Islet precursor cell (in vitro differentiated cells): ENCODE results near the gene NIPBL.
A peak's percentile ranks its signal among the peaks of the same experiment; 100 is the strongest.
"Not testable (repeated sequence)": the region's sequence is repeated elsewhere in the genome, so short reads cannot be mapped to it uniquely, and the experiment has no call there.

Source experiments
- DNase-seq: peaks from one replicate; pipeline ENCODE4 v3.0.0-alpha.2; 2018

Gene NIPBL

GRCh38 chr5:36878392-36879082, 2.0 kb downstream of the NIPBL start:
- peak; percentile 91 for DNase-seq

DNA sequence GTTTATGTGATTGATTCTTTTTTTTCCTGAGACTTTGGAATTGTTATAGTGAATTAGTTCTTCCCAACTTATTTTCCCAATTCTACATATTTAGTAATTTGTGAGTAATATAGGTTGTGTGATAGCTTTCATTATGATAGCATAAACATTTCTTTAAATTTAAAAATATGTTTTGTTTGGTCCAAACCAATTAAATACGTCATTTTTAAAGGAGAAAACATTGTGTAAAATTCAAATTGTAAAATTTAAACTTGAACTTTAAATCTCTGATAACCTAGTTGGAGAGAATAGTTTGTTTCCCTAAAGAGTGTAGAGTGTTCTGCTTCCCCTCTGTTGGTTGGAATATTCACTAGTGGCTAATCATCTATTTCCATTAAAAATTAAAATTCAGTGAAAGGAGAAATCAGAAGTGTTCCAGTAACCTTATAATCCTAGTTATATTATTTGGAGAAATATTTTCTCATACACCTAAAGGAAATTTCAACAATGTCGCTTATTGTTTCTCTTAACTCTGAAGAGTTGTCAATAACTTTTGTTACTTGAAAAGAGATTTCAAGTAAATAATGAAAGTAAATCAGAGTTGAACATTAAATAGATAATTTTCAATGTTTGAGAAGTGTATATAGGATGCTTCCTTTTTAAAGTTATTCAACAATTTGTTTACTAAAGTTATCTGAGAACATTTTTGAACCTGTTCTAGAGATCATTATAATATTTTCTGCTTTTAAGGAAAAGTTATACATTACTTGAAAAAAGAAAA, 2.9 kb downstream of the NIPBL start:
- no peak for DNase-seq

DNA sequence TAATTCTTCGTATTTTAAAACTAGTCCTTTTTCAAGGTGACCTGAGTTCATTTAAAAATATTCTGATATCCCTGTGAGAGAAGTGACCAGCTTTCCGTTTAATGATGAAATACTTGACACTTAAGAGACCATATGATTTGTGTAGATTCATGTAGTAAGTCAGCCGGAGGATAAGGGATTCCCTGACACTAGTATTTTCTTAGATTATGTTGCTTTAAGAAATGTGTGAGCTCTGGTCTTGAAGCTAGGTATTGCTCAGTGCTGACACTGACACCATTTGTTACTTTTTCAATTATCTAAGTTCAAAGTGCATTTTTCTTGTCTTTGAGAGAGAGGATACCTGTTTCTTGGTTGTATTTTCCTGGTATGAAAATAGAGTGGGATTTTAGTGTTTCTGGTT, 4.2 kb downstream of the NIPBL start:
- DNase-seq, result no peak

- DNase-seq, result no peak
Observed at GRCh38 chr5:36881304-36881703, 4.7 kb downstream of the NIPBL start.

- no peak for DNase-seq
Observed at GRCh38 chr5:36881807-36882206, 5.2 kb downstream of the NIPBL start.

GRCh38 chr5:36882250-36882649, 5.7 kb downstream of the NIPBL start:
- DNase-seq, result no peak

DNA sequence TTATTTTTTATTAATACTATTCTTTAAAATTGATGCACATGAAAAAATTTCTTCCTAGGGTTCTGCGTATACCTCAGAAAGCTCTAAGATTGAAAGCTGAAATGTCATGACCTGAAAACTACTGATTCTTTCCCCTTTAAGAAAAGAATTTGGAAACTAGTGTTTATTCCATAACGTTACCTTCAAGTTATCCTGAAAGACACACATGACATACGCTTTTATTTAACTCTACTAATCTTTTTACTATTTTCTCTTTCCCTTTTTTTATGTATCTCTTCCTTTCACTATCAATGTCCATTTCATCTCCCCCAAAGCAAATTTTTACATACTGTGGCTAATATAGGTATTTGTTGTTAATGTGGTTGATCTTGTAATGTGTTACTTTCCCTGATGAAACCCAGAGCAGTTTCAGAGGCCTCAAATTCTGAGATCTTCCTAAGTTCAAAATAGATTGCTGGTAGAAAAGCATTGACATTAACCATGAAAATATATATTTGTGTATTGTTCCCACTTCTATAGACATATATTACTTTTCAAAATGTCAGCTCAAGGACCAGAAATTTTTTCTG, 7.4 kb downstream of the NIPBL start:
- DNase-seq, result no peak

DNA sequence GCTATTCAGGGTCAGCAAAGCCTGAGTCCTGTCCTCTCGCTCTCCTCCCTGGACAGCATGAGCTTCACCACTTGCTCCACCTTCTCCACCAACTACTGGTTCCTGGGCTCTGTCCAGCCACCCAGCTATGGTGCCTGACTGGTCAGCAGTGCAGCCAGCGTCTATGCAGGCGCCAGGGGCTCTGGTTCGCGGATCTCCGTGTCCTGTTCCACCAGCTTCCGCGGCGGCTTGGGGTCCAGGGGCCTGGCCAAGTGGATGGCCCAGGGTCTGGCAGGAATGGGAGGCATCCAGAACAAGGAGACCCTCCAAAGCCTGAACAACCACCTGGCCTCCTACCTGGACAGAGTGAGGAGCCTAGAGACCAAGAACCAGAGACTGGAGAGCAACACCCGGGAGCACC, 8.6 kb downstream of the NIPBL start:
- no peak for DNase-seq

DNA sequence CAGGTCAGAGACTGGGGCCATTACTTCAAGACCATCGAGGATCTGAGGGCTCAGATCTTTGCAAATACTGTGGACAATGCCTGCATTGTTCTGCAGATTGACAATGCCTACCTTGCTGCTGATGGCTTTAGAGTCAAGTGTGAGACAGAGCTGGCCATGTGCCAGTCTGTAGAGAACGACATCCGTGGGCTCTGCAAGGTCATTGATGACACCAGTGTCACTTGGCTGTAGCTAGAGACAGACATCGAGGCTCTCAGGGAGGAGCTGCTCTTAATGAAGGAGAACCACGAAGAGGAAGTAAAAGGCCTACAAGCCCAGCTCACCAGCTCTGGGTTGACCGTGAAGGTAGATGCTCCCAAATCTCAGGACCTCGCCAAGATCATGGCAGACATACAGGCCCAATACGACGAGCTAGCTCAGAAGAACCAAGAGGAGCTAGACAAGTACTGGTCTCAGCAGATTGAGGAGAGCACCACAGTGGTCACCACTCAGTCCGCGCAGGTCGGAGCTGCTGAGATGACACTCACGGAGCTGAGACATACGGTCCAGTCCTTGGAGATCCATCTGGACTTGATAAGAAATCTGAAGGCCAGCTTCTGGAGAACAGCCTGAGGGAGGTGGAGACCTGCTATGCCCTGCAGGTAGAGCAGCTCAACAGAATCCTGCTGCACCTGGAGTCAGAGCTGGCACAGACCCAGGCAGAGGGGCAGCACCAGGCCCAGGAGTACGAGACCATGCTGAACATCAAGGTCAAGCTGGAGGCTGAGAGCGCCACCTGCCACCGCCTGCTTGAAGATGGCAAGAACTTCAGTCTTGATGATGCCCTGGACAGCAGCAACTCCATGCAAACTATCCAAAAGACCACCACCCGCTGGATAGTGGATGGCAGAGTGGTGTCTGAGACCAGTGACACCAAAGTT, 9.3 kb downstream of the NIPBL start:
- peak; percentile 48 for DNase-seq

DNA sequence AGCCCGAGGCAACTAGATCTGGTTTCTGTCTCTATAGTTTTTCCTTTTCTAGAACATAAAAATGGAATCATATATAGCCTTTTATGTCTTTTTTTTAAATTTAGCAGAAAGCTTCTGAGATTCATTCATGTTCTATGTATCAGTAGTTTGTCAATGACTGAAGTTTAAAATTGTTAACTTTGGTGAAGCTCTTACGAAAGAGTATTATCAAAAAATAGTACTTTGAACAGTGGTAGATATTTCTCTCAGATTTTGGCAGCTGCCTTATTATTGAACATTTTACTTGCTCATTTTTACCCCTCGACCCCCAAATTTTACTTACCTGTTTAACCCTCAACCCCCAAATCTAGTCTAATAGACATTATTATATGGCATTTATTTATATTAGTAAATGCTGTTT, 10.2 kb downstream of the NIPBL start:
- no peak for DNase-seq

DNA sequence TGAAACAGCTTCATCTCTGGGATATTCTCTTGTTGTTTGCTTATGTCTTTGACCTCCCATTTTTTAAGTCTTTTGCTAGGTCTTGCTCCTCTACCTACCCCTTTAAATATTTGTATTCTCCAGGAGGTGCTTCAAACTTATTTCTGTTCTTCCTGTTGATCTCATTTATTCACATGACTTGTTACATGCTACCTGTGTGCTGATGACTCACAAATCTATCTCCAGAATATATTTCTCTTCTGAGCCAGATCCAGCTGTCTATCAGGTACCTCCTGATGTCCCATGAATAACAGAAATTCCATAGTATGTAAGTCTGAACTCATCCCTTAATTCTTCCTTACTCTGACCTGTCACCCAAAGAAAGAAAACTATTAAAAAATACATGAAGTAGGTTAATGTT, 11.0 kb downstream of the NIPBL start:
- no peak for DNase-seq

GRCh38 chr5:36888303-36888702, 11.7 kb downstream of the NIPBL start:
- no peak for DNase-seq

DNA sequence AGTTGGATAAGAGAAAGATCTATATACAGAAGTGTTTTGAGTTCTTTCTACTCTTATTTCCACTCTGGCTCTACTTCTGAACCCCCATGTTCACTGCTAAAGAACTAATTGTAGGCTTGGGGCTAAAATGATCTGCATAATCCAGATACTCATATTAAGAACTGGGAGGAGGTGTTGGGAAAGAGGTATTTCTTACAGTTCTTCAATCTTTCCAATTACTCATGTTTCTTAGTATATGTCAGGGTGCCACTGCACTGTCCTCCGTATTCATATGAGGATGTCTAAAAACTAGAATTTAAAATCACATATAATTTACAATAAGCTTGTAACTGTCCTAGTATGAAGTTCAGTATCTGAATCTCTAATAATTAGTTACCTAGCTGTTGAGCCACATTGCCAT, 12.7 kb downstream of the NIPBL start:
- DNase-seq, result no peak

DNA sequence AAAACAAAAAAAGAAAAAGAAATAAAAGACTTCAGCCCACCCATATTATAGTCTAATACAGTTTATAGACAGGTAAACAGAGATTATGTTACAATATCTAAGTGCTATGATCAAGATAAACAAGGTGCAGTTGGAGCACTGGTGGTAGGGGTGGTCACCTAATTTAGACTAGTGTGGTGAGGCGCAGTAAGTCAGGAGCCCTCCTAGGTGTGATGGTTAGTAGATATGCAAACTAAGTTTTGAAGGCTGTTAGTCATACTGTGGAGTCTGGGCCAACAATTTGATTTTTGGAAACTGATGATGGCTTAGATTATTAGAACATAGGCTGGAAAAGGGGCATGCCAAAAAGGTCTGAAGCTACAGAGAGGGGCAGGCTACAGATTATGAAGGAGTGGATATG, 14.7 kb downstream of the NIPBL start:
- no peak for DNase-seq

GRCh38 chr5:36892085-36892830, 15.7 kb downstream of the NIPBL start:
- not testable (repeated sequence) for DNase-seq

- DNase-seq, result no peak
Observed at GRCh38 chr5:36894954-36895353, 18.4 kb downstream of the NIPBL start.

DNA sequence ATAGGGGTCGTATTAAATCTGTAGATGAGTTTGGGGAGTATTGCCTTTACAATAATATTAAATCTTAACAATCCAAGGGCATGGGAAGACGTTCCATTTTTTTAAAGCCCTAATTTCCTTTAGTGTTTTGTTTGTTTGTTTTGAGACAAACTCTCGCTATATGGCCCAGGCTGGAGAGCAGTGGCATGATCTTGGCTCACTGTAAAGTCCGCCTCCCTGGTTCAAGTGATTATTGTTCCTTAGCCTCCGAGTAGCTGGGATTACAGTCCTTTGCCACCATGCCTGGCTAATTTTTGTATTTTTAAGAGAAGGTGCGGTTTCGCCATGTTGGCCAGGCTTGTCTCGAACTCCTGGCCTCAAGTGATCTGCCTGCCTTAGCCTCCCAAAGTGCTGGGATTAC, 19.9 kb downstream of the NIPBL start:
- no peak for DNase-seq

- DNase-seq, result no peak
Observed at GRCh38 chr5:36897616-36898015, 21.0 kb downstream of the NIPBL start.

GRCh38 chr5:36899860-36900259, 23.3 kb downstream of the NIPBL start:
- DNase-seq, result no peak

- DNase-seq, result no peak
Observed at GRCh38 chr5:36900283-36900682, 23.7 kb downstream of the NIPBL start.

GRCh38 chr5:36901077-36901476, 24.5 kb downstream of the NIPBL start:
- not testable (repeated sequence) for DNase-seq

GRCh38 chr5:36901856-36902255, 25.3 kb downstream of the NIPBL start:
- DNase-seq, result no peak
